ENCODE data around the gene RASSF3. TPM values are rescaled to one million over a fixed set of nuclear protein-coding genes. Genes with fewer than 3 reads are reported as not detected.

RASSF3 gene
- total and polyA plus RNA-seq, 2 experiments from 2014 or later, result 20.6 to 39.6 TPM

- Histone ChIP-seq H3K4me1 (ENCODE audit: insufficient read depth) (peaks cover 31% of the 10 kb centered on the region), H2AFZ (no peak overlapping the region), H3K4me2 (no peak overlapping the region), H3K36me3 (ENCODE audit: insufficient read depth) (no peaks in the 10 kb centered on the region), H3K9me2 (ENCODE audit: insufficient read depth) (no peaks in the 10 kb centered on the region), H3F3A (replicated peaks; ENCODE audit: low read depth) (no peaks in the 10 kb centered on the region), H3K79me2 (replicated peaks; ENCODE audit: insufficient read depth) (peaks cover 95% of the 10 kb centered on the region), H3K27me3 (ENCODE audit: insufficient read depth) (no peaks in the 10 kb centered on the region), H4K20me1 (replicated peaks; ENCODE audit: insufficient read depth) (peaks cover 29% of the 10 kb centered on the region), H3K27ac (ENCODE audit: low read depth) (no peak overlapping the region), H3K4me3 (no peak overlapping the region)
- H3K27ac Mint-ChIP-seq, result no peak overlapping the region
- ATAC-seq, result no peak
- H3K36me3 Mint-ChIP-seq (ENCODE audit: low read depth), result no peaks in the 10 kb centered on the region
- H3K9me3 Mint-ChIP-seq, result no peaks in the 10 kb centered on the region
- peaks cover 30% of the 10 kb centered on the region for H3K4me1 Mint-ChIP-seq
- no peak for DNase-seq (ENCODE audit: low spot score)
- TF ChIP-seq POLR2AphosphoS5 (IDR thresholded peaks at IDR 0.05; ENCODE audit: low read depth) (no peak), JUNB (IDR thresholded peaks at IDR 0.05; ENCODE audit: unreplicated experiment) (no peak), STAT1 (IDR thresholded peaks at IDR 0.05; ENCODE audit: unreplicated experiment) (no peak), ZNF331 (CRISPR knock-in tag; IDR thresholded peaks at IDR 0.05; ENCODE audit: low read depth) (no peak), REST (IDR thresholded peaks at IDR 0.05; ENCODE audit: unreplicated experiment) (no peak), EZH2phosphoT487 (IDR thresholded peaks at IDR 0.05; ENCODE audit: unreplicated experiment) (no peak), ZNF462 (CRISPR knock-in tag; IDR thresholded peaks at IDR 0.05) (no peak), ZNF114 (CRISPR knock-in tag; IDR thresholded peaks at IDR 0.05) (no peak), ETS1 (IDR thresholded peaks at IDR 0.05) (no peak), CTCF (conservative IDR thresholded peaks at IDR 0.05; ENCODE audit: low read depth in 2 of 2) (no peak), EZH2 (IDR thresholded peaks at IDR 0.05; ENCODE audit: low read depth, unreplicated experiment) (no peak)
- H3K27me3 Mint-ChIP-seq (ENCODE audit: insufficient read depth, low read depth, poor library complexity), result peaks cover 2% of the 10 kb centered on the region
- H3K4me3 Mint-ChIP-seq, result no peak overlapping the region
Measured at GRCh38 chr12:64646318-64646717, 36.0 kb downstream of the RASSF3 start.
